ENCODE measurements around the gene HDHD2. TPM values are rescaled to one million over a fixed set of nuclear protein-coding genes. Genes with fewer than 3 reads are reported as not detected.

Gene HDHD2
- total RNA-seq, 2 donors from 2014 or later, result 24.5 to 33.5 TPM

DNA sequence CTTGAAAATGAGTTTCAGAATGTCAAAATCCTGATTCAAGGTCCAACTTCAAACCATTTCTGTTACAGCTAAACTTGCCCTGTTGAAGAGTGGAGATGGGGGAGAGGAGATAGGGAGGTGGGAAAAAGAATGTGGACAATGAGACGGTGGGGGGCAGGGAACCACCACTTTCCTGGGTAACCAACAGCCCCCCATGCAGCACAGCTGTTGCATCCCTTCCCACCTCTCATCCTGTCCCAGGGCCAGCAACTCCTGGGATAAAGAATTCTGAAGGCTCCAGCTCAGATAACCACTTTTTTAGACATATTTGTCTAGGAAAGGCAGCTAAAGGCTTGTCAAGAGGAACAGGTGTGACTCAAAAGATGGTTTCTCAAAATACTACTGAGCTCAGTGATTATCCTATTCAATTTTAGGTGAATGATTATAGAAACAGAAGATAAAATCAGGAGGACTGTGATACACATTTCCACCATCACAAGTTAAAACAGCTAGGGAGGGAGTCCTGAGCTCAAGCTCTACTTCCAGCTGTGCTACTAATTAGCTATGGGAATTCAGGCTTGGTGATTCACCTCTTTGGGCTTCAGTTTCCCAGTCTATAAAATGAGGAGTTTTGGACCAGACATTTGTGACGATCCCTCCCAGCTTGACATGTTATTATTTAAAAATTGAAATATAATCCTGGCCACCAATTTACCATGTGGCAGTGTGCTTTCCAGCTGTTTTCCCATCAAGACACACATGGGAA is 36.3 kb downstream of the HDHD2 start:
- Mint-ChIP-seq H3K27ac (no peak overlapping the region), H3K27me3 (no peaks in the 10 kb centered on the region), H3K36me3 (ENCODE audit: low read depth) (peaks cover 79% of the 10 kb centered on the region), H3K9me3 (no peaks in the 10 kb centered on the region), H3K4me1 (no peaks in the 10 kb centered on the region), H3K4me3 (no peak overlapping the region)
- no peak for ATAC-seq (replicated peaks)

DNA sequence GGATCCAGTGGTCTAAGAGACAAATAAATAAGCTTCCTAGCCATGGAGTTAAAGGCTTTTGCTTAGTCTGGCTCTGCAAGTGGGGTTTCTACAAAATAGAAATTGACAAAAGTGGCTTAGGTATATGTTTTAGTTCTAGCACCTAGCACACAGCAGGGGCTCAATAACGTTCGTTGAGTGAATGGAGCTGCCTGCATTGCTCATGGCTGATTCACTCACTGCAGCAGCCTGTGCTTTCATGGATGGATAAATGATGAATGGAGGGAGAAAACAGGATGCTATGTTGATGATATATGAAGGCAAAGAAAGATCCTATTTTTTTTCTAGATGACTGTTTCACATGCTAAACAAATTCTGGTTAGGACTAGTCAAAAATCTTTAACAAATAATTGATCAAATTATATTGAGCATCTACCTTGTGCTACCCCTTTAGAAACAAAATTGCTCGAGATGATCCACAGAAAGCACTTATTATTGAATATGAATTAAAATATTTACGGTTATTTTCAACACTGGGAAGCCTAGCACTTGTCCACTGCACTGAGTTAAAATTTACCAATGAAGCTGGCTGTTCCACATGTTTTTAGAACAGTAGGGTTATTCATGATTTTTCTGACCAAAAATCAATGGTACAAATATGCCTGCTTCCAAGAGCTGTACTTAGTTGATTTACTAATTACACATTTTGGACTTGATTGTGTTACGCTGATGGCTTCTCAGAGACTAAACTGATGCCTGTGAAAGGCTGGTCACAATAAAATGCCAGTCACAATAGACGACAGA is 39.6 kb downstream of the HDHD2 start:
- Mint-ChIP-seq H3K27ac (no peak overlapping the region), H3K4me1 (no peaks in the 10 kb centered on the region), H3K4me3 (no peak overlapping the region), H3K27me3 (no peaks in the 10 kb centered on the region), H3K9me3 (no peaks in the 10 kb centered on the region), H3K36me3 (ENCODE audit: low read depth) (peaks cover 83% of the 10 kb centered on the region)
- no peak for ATAC-seq (replicated peaks)

DNA sequence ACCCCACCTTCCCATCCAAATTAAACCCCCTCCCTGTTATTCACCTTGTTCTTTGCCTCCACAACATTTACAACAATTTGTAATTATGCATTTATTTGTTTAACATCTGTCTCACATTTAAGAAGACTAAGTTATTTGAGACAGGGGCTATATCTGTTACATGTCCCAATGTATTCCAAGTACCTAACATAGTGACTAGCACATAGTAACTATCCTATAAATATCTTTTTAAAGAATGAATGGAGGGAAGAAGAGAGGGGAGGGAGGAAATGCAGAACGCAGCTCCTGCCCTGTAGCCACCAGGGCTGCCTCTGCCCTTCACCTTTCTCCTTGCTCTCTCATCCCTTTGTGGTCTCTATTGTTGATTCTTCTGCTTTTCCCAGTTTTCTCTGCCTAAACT is 40.6 kb downstream of the HDHD2 start:
- Mint-ChIP-seq H3K27ac (no peak overlapping the region), H3K36me3 (ENCODE audit: low read depth) (peaks cover 78% of the 10 kb centered on the region), H3K4me1 (no peaks in the 10 kb centered on the region), H3K9me3 (no peaks in the 10 kb centered on the region), H3K27me3 (no peaks in the 10 kb centered on the region), H3K4me3 (no peak overlapping the region)
- no peak for ATAC-seq (replicated peaks)

DNA sequence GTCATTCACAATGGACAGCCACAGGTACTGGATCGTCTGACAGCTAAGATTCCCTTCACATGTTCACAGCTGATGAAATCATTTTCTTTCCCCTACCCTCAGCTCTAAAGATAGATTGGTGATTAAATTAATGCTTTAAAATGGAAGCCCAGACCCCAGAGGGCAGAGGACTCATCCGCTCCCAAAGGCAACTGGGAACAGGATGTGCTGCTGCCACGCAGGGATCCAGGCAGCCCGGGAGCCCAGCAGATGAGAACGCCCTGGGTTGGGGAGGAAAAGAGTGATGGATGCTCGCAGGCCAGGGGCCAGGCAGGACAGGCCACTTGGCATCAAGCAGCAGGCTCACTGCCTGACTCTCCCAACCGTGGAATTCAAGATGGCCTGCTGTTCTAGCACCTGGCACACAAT is 41.3 kb downstream of the HDHD2 start:
- Mint-ChIP-seq H3K27me3 (no peaks in the 10 kb centered on the region), H3K9me3 (no peaks in the 10 kb centered on the region), H3K4me1 (no peaks in the 10 kb centered on the region), H3K4me3 (no peak overlapping the region), H3K36me3 (ENCODE audit: low read depth) (peaks cover 77% of the 10 kb centered on the region), H3K27ac (no peak overlapping the region)
- ATAC-seq (replicated peaks), result no peak

DNA sequence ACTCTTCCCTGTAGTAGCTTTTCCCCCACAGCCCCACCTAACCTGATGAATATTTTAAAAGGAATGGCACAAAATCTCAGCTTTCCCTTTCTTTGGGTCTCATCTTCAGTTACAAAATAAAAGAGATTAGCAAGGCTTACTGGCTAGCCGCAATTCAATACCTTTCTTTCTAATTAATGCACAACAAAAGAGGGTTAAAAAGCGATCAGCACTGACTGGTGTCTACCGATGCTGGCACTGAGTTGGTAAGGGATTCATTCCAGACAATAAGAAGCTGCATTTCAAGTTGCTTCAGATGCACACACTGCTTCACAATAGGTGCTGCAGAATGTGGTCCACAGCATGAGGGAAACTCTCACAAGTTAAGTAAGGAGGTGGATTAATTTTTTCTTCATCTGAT is 41.9 kb downstream of the HDHD2 start:
- H3K9me3 Mint-ChIP-seq, result no peaks in the 10 kb centered on the region

DNA sequence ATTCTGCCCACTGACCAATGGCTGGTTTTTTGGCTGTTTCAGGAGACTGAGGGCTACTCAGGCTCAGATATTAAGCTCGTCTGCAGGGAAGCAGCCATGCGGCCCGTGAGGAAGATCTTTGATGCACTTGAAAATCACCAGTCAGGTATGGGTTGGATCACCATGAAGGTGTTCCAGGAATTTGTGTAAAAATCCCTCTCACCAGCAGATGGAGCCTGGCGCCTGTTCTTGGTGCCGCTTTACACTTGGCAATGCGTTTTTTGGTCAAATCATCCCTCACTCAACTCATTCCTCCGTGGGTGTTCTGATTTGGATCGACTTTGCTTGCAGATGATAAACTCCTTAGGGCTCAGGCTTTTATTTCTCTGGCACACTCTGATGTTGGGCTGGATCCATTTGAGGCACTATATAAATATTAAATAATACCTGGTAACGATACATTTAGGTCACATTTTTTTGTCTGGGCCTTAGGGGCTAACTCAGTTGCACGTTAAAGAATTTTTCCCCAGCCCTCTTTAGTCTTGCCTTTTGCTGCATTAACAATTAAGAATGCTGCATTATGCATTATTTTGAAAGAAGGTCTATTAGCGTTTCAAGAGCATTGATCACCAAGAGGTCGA is 50.0 kb downstream of the HDHD2 start:
- Mint-ChIP-seq H3K27me3 (no peaks in the 10 kb centered on the region), H3K9me3 (no peaks in the 10 kb centered on the region), H3K27ac (no peak overlapping the region), H3K4me3 (no peak overlapping the region), H3K36me3 (ENCODE audit: low read depth) (peaks cover 30% of the 10 kb centered on the region), H3K4me1 (no peaks in the 10 kb centered on the region)
- peak; percentile 55 for ATAC-seq (replicated peaks)

More for the DNA sequence above, 41.9 kb downstream of the HDHD2 start:
- Mint-ChIP-seq H3K36me3 (ENCODE audit: low read depth) (peaks cover 70% of the 10 kb centered on the region), H3K4me1 (no peaks in the 10 kb centered on the region), H3K27me3 (no peaks in the 10 kb centered on the region), H3K27ac (no peak overlapping the region), H3K4me3 (no peak overlapping the region)
- ATAC-seq (replicated peaks), result no peak

DNA sequence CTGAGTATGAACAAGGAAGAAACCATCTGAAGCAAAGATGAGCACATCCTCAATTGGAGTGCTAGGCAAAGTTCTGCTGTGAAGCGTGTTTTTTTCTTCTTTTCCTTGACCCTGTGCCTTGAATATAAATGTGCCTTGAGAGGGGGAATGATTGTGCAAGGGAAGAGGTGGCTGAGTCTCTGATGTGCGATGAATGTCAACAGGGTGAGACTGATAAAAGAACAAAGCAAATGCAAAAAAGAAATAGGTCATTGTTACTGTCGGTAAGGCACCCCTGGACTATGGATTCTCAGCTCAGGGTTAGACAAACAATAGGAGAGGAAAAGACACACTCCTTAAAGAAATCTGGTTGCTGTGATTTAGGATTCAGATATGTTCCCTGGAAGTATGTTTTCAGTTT is 54.5 kb downstream of the HDHD2 start:
- Mint-ChIP-seq H3K27ac (no peak overlapping the region), H3K36me3 (ENCODE audit: low read depth) (peaks cover 21% of the 10 kb centered on the region), H3K9me3 (no peaks in the 10 kb centered on the region), H3K4me3 (no peak overlapping the region), H3K27me3 (no peaks in the 10 kb centered on the region), H3K4me1 (no peaks in the 10 kb centered on the region)
- no peak for ATAC-seq (replicated peaks)

DNA sequence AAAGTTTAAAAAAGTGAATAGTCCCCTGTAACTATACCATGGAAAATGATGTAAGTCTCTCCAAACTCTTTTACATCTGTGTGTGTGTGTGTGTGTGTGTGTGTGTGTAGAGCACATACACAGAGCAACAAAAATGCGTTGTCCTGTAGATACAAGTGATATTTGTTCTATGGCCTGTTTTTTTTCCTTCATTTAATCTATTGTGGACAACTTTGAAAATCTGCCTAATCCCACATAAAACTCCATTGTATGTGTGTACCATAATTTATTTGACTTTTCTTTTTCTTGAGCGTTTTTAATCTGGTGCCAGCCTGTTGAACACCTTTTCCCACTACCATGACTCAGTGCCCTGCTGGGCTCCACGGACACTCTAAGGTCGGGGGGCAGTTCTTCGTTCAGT is 62.6 kb downstream of the HDHD2 start:
- no peak for ATAC-seq (replicated peaks)
- no peak overlapping the region for H3K27ac Mint-ChIP-seq
- no peaks in the 10 kb centered on the region for H3K9me3 Mint-ChIP-seq
- no peaks in the 10 kb centered on the region for H3K27me3 Mint-ChIP-seq
- H3K4me3 Mint-ChIP-seq, result no peak overlapping the region
- no peaks in the 10 kb centered on the region for H3K4me1 Mint-ChIP-seq
- peaks cover 9% of the 10 kb centered on the region for H3K36me3 Mint-ChIP-seq (ENCODE audit: low read depth)

DNA sequence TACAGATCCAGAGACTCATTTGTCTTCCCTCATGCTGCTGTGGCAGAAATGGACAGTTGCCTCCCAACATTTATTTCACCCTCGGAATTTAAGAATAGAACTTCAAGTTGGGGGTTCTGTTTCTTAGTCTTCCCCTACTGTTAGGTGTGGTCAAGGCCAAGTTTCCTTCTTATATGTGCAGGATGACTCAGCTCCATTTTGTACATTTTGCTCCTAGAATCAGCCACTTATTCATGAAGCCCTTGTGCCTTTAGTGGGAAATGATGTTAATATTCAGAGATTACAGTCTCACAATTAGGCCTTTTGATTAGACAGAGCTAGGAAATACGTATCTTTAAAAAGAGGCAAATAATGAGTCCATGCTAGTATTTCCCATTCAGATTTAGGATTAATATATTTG is 68.7 kb downstream of the HDHD2 start:
- ATAC-seq (replicated peaks), result no peak
- no peaks in the 10 kb centered on the region for H3K4me1 Mint-ChIP-seq

DNA sequence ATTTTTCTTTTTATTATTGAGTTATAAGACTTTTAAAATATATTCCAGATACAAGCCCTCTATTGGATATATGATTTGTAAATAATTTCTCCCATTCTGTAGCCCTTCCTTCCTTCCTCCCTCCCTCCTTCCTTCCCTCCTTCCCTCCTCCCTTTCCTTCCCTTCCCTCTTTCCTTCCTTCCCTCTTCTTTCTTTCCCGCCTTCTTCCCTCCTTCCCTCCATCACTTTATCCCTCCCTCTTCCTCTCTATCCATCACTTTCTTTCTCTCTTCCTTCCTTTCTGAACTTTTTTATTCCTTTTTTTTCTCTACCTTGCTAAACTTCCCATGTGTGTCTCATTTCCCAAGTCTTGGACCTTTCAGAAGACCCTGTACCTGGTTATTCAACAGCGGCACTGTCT is 69.4 kb downstream of the HDHD2 start:
- H3K4me1 Mint-ChIP-seq, result no peaks in the 10 kb centered on the region
- no peaks in the 10 kb centered on the region for H3K9me3 Mint-ChIP-seq
- ATAC-seq (replicated peaks), result no peak
- no peak overlapping the region for H3K4me3 Mint-ChIP-seq
- H3K27me3 Mint-ChIP-seq, result no peaks in the 10 kb centered on the region
- no peak overlapping the region for H3K27ac Mint-ChIP-seq
- no peaks in the 10 kb centered on the region for H3K36me3 Mint-ChIP-seq (ENCODE audit: low read depth)

More for the DNA sequence above, 68.7 kb downstream of the HDHD2 start:
- H3K9me3 Mint-ChIP-seq, result no peaks in the 10 kb centered on the region
- no peak overlapping the region for H3K27ac Mint-ChIP-seq
- no peak overlapping the region for H3K4me3 Mint-ChIP-seq
- no peaks in the 10 kb centered on the region for H3K27me3 Mint-ChIP-seq
- H3K36me3 Mint-ChIP-seq (ENCODE audit: low read depth), result no peaks in the 10 kb centered on the region

DNA sequence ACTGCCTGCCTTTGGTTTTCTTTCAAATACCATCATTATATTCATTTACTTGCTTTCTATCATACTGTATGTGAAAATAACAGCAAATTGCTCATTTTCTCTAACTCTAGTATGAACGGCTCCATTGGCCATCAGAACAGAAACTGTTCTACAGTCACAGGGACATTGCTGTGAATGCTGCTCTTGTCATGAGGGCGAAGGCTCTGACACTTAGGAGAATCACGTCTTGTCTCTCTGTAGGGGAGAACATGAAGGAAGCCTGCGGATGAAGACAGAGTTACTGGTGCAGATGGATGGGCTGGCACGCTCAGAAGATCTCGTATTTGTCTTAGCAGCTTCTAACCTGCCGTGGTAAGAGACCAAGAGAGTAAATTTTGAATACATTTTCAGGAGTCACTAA is 73.2 kb downstream of the HDHD2 start:
- ATAC-seq (replicated peaks), result no peak
- H3K9me3 Mint-ChIP-seq, result no peaks in the 10 kb centered on the region
- no peak overlapping the region for H3K4me3 Mint-ChIP-seq
- peaks cover 12% of the 10 kb centered on the region for H3K27me3 Mint-ChIP-seq
- no peaks in the 10 kb centered on the region for H3K36me3 Mint-ChIP-seq (ENCODE audit: low read depth)
- no peaks in the 10 kb centered on the region for H3K4me1 Mint-ChIP-seq
- no peak overlapping the region for H3K27ac Mint-ChIP-seq

DNA sequence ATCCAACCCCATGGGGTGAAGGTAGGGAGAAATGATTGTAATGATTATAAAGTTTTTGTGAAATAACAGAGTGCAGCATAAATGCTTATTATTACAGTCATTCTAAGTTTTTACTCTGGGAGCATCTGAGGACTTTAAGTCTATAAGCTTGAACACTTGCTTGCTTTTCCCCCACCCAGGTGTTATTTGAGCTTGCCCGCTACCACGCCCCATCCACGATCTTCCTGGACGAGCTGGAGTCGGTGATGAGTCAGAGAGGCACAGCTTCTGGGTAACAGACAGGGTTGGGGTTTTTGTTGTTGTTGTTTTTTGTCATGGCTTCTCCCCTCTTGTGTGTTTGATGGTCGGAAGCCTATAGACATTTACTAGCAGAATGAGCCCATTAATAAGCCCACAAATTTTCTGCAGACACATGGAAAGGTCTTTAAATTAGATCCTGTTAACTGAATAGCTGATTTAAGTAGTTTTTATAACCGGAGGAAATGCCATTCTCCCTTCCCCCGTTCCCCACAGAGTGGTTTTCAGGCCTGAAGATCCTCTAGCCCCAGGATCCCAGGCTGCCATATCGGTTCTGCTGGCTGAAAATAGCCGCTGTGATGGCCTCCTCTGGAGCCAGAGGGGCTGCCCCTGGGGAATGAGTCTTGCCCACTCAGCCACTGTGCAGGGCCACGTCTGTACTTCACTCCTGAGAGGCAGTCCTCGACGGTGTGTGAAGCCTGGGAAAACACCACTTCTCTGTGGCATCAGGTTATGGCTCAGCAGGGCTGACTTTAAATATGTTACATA is 75.0 kb downstream of the HDHD2 start:
- Mint-ChIP-seq H3K4me3 (no peak overlapping the region), H3K9me3 (no peaks in the 10 kb centered on the region), H3K27ac (no peak overlapping the region), H3K27me3 (peaks cover 15% of the 10 kb centered on the region), H3K36me3 (ENCODE audit: low read depth) (no peaks in the 10 kb centered on the region), H3K4me1 (no peaks in the 10 kb centered on the region)
- no peak for ATAC-seq (replicated peaks)

DNA sequence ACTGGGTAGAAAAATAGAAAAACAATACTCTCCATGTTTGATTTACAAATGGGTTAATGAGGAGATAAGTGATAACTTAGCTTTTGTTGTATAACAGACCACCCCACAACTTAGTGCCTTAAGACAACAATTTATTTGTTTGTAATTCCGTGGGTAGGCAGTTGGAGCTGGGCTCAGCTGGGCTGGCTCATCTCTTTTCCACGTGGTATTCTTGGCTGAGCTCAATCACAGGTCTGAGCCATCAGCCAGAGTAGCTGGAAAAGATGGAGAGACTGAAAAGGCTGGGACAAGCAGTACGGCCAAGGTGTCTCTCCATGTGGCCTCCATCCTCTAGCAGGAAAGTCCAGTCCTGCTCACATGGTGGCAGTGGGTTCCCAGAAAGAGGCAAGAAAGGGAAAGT is 82.7 kb downstream of the HDHD2 start:
- Mint-ChIP-seq H3K4me3 (no peak overlapping the region), H3K27me3 (peaks cover 5% of the 10 kb centered on the region), H3K27ac (no peak overlapping the region), H3K36me3 (ENCODE audit: low read depth) (no peaks in the 10 kb centered on the region), H3K9me3 (no peaks in the 10 kb centered on the region), H3K4me1 (no peaks in the 10 kb centered on the region)
- ATAC-seq (replicated peaks), result no peak

DNA sequence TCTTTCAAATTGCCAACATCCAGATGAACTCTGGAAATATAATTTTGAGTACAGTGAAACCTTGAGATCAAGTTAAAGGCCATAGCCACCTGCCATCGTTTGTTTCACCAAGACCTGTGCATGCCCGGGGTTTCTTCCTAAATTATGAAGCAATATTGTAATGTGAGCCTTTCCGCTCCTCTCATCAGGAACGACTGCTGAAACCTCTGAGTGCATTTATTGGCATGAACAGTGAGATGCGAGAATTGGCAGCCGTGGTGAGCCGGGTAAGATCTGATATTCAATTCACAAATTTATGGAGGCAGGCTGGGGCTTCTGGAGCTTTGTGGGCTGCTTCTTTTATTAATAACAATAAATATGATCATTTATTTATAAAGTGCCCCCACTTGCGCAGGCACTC is 87.2 kb downstream of the HDHD2 start:
- Mint-ChIP-seq H3K9me3 (no peaks in the 10 kb centered on the region), H3K36me3 (ENCODE audit: low read depth) (no peaks in the 10 kb centered on the region), H3K4me3 (no peak overlapping the region), H3K27me3 (no peaks in the 10 kb centered on the region), H3K4me1 (no peaks in the 10 kb centered on the region), H3K27ac (no peak overlapping the region)
- no peak for ATAC-seq (replicated peaks)

All from activated T-helper 17 cell treated with anti-CD3 and anti-CD28 coated beads, Interleukin-2, amount 50 U/mL, for 72 hours (primary cell).